Measurements from ENCODE around the gene CCDC171. TPM values are rescaled to one million over a fixed set of nuclear protein-coding genes. Genes with fewer than 3 reads are reported as not detected.

Gene CCDC171
- total RNA-seq, 1 experiment from 2014 or later: 1.6 TPM

DNA sequence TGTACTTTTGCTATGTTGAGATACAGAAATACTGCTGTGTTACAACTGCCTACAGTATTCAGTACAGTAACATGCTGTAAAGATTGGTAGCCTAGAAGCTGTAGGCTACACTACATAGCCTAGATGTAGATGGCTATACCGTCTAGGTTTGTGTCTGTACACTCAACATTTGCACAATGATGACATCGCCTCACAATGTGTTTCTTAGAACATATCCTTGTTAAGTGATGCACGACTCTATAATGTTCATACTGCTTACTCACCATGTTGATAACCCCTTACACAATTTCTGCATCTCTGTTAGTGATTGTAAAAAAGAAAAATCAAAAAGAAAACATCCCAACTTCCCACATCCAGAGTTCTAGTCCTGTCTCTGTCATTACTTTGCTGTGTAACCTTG lies 450.0 kb downstream of the CCDC171 start:
- H3K9me3 ChIP-seq: no peaks in the 10 kb centered on the region
- H3K4me1 Mint-ChIP-seq (ENCODE audit: low read depth, unreplicated experiment): no peaks in the 10 kb centered on the region
- DNase-seq: no peak
- ChIA-PET POLR2A (no interaction called here), CTCF (no interaction called here)
- no peak overlapping the region for H3K4me3 Mint-ChIP-seq (ENCODE audit: unreplicated experiment)
- no TSS peak for BruUV-seq (replicated peaks)
- H3K27ac Mint-ChIP-seq (ENCODE audit: unreplicated experiment): no peak overlapping the region
- no peaks in the 10 kb centered on the region for H3K27me3 Mint-ChIP-seq (ENCODE audit: insufficient read depth, unreplicated experiment)
- TF ChIP-seq, protein P1, sequence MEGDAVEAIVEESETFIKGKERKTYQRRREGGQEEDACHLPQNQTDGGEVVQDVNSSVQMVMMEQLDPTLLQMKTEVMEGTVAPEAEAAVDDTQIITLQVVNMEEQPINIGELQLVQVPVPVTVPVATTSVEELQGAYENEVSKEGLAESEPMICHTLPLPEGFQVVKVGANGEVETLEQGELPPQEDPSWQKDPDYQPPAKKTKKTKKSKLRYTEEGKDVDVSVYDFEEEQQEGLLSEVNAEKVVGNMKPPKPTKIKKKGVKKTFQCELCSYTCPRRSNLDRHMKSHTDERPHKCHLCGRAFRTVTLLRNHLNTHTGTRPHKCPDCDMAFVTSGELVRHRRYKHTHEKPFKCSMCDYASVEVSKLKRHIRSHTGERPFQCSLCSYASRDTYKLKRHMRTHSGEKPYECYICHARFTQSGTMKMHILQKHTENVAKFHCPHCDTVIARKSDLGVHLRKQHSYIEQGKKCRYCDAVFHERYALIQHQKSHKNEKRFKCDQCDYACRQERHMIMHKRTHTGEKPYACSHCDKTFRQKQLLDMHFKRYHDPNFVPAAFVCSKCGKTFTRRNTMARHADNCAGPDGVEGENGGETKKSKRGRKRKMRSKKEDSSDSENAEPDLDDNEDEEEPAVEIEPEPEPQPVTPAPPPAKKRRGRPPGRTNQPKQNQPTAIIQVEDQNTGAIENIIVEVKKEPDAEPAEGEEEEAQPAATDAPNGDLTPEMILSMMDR (IDR thresholded peaks at IDR 0.05; ENCODE audit: insufficient read depth in 1 of 2, low read depth in 1 of 2, low read length in 1 of 2, severe bottlenecking in 1 of 2, unreplicated experiment in 1 of 2): no peak
- H3K36me3 Mint-ChIP-seq (ENCODE audit: insufficient read depth, unreplicated experiment): no peaks in the 10 kb centered on the region
- H3K36me3 ChIP-seq (ENCODE audit: control insufficient read depth, insufficient read depth, low read length): no peaks in the 10 kb centered on the region
- no peak overlapping the region for H3K4me3 ChIP-seq (ENCODE audit: low read depth, low read length)
- H3K4me1 ChIP-seq: no peaks in the 10 kb centered on the region
- no peaks in the 10 kb centered on the region for H3K27me3 ChIP-seq (replicated peaks; ENCODE audit: control insufficient read depth, insufficient read depth, low read length)
- intact Hi-C loops (cut with micrococcal nuclease; ENCODE audit: unreplicated experiment): no loop called here
- no peaks in the 10 kb centered on the region for H3K9me3 Mint-ChIP-seq (ENCODE audit: unreplicated experiment)

DNA sequence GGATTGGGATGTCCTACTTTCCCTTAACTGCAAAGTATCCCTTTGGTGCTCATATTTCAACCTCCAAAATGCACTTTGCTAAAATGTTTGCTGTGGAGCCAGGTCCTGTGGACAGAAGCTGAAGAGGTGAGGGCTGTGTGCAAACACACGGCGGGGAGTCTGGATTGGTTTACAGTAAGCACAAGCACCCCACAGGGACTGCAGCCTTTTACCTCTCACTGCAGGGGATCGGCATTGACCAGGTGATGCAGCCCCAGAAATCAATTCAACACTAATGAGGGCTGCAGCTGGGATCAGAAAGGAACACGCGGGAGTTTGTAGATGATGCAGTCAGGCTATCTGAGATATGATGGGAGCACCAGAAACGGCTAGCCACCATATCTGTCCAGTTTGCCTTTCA lies 450.9 kb downstream of the CCDC171 start:
- H3K27me3 Mint-ChIP-seq (ENCODE audit: insufficient read depth, unreplicated experiment): no peaks in the 10 kb centered on the region
- no peak overlapping the region for H3K4me3 Mint-ChIP-seq (ENCODE audit: unreplicated experiment)
- H3K4me3 ChIP-seq (ENCODE audit: low read depth, low read length): no peak overlapping the region
- H3K27ac Mint-ChIP-seq (ENCODE audit: unreplicated experiment): no peak overlapping the region
- CTCF ChIA-PET: no interaction called here
- intact Hi-C loops (cut with micrococcal nuclease; ENCODE audit: unreplicated experiment): no loop called here
- no peaks in the 10 kb centered on the region for H3K9me3 Mint-ChIP-seq (ENCODE audit: unreplicated experiment)
- no peak for DNase-seq
- no peaks in the 10 kb centered on the region for H3K4me1 ChIP-seq
- no peaks in the 10 kb centered on the region for H3K4me1 Mint-ChIP-seq (ENCODE audit: low read depth, unreplicated experiment)
- TF ChIP-seq, protein P1 (IDR thresholded peaks at IDR 0.05; ENCODE audit: insufficient read depth in 1 of 2, low read depth in 1 of 2, low read length in 1 of 2, severe bottlenecking in 1 of 2, unreplicated experiment in 1 of 2): no peak
- BruUV-seq (replicated peaks): no TSS peak
- H3K36me3 ChIP-seq (ENCODE audit: control insufficient read depth, insufficient read depth, low read length): no peaks in the 10 kb centered on the region
- no peaks in the 10 kb centered on the region for H3K9me3 ChIP-seq
- POLR2A ChIA-PET: no interaction called here
- no peaks in the 10 kb centered on the region for H3K27me3 ChIP-seq (replicated peaks; ENCODE audit: control insufficient read depth, insufficient read depth, low read length)
- no peaks in the 10 kb centered on the region for H3K36me3 Mint-ChIP-seq (ENCODE audit: insufficient read depth, unreplicated experiment)

DNA sequence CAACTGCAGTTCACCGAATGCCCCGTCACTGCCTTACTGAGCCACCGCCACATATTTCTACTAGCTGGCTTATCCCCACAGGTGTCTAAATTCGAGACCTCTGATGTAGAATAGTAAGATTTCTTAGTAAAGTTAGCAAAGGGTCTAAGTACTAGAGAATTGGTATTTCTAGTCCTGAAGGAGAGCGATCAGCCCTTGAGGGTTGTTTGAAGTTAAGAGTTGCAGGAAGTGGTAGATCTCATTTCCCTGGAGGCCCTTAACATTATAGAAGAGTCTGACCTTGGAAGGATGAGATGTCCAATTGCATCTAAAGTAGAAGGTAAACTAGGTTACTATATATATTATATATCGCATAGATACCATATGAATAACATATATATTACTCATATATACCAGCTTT lies 451.8 kb downstream of the CCDC171 start:
- POLR2A ChIA-PET: no interaction called here
- BruUV-seq (replicated peaks): no TSS peak
- H3K4me1 Mint-ChIP-seq (ENCODE audit: low read depth, unreplicated experiment): no peaks in the 10 kb centered on the region

More for the DNA sequence above, 451.8 kb downstream of the CCDC171 start:
- intact Hi-C loops (cut with micrococcal nuclease; ENCODE audit: unreplicated experiment): no loop called here
- Mint-ChIP-seq H3K9me3 (ENCODE audit: unreplicated experiment) (no peaks in the 10 kb centered on the region), H3K27ac (ENCODE audit: unreplicated experiment) (no peak overlapping the region), H3K36me3 (ENCODE audit: insufficient read depth, unreplicated experiment) (no peaks in the 10 kb centered on the region), H3K27me3 (ENCODE audit: insufficient read depth, unreplicated experiment) (no peaks in the 10 kb centered on the region), H3K4me3 (ENCODE audit: unreplicated experiment) (no peak overlapping the region)
- H3K9me3 ChIP-seq: no peaks in the 10 kb centered on the region
- TF ChIP-seq, protein P1 (IDR thresholded peaks at IDR 0.05; ENCODE audit: insufficient read depth in 1 of 2, low read depth in 1 of 2, low read length in 1 of 2, severe bottlenecking in 1 of 2, unreplicated experiment in 1 of 2): no peak
- no peaks in the 10 kb centered on the region for H3K4me1 ChIP-seq
- CTCF ChIA-PET: no interaction called here
- no peaks in the 10 kb centered on the region for H3K36me3 ChIP-seq (ENCODE audit: control insufficient read depth, insufficient read depth, low read length)
- DNase-seq: no peak
- no peak overlapping the region for H3K4me3 ChIP-seq (ENCODE audit: low read depth, low read length)
- no peaks in the 10 kb centered on the region for H3K27me3 ChIP-seq (replicated peaks; ENCODE audit: control insufficient read depth, insufficient read depth, low read length)
